ENCODE results near the gene CACNA2D3.
"Not testable (repeated sequence)": the region's sequence is repeated elsewhere in the genome, so short reads cannot be mapped to it uniquely, and the experiment has no call there.

Gene CACNA2D3

GRCh38 chr3:54099381-54099780 lies 23.0 kb upstream of the CACNA2D3 start:
- H3K4me3 ChIP-seq, result no peak overlapping the region
- H3K4me1 ChIP-seq, result no peaks in the 10 kb centered on the region
- H3K36me3 ChIP-seq, result no peaks in the 10 kb centered on the region
- intact Hi-C loops (cut with DNase I; ENCODE audit: low total_unique reads), result no loop called here
- H3K9me3 ChIP-seq, result no peaks in the 10 kb centered on the region
- DNase-seq, result no peak
- no peak for TF ChIP-seq CTCF (IDR thresholded peaks at IDR 0.05)
- H3K27me3 ChIP-seq, result no peaks in the 10 kb centered on the region
- no peak overlapping the region for H3K27ac ChIP-seq

GRCh38 chr3:54104084-54104483 lies 18.3 kb upstream of the CACNA2D3 start:
- Histone ChIP-seq H3K27ac (no peak overlapping the region), H3K27me3 (no peaks in the 10 kb centered on the region), H3K4me3 (no peak overlapping the region), H3K4me1 (no peaks in the 10 kb centered on the region), H3K9me3 (no peaks in the 10 kb centered on the region), H3K36me3 (no peaks in the 10 kb centered on the region)
- no peak for DNase-seq
- TF ChIP-seq CTCF (IDR thresholded peaks at IDR 0.05), result no peak
- intact Hi-C loops (cut with DNase I; ENCODE audit: low total_unique reads), result no loop called here

GRCh38 chr3:54116129-54116528 lies 6.2 kb upstream of the CACNA2D3 start:
- peaks cover 0 to 51% of the 10 kb centered on the region in 2 donors for H3K27me3 ChIP-seq
- peaks cover 0 to 10% (median 8%) of the 10 kb centered on the region in 4 donors for H3K4me1 ChIP-seq
- DNase-seq; H3K4me3 ChIP-seq; H3K27ac ChIP-seq; intact Hi-C loops (cut with DNase I; ENCODE audit: low total_unique reads); H3K36me3 ChIP-seq; H3K9me3 ChIP-seq: not testable (repeated sequence)

GRCh38 chr3:54120657-54121413 lies 1.5 kb upstream of the CACNA2D3 start:
- TF ChIP-seq CTCF (IDR thresholded peaks at IDR 0.05), result no peak
- Histone ChIP-seq H3K27me3 (peaks cover 0 to 59% of the 10 kb centered on the region in 2 donors), H3K4me3 (peak overlapping the region; percentile 61 to 84), H3K27ac (no peak overlapping the region), H3K4me1 (peaks cover 0 to 36% (median 27%) of the 10 kb centered on the region in 4 donors), H3K9me3 (no peaks in the 10 kb centered on the region), H3K36me3 (no peaks in the 10 kb centered on the region)
- intact Hi-C loops (cut with DNase I; ENCODE audit: low total_unique reads), result no loop called here
- DNase-seq, result no peak

- no peak for TF ChIP-seq CTCF (IDR thresholded peaks at IDR 0.05)
- intact Hi-C loops (cut with DNase I; ENCODE audit: low total_unique reads), result no loop called here
- no peaks in the 10 kb centered on the region for H3K9me3 ChIP-seq
- H3K27me3 ChIP-seq, result peaks cover 0 to 55% of the 10 kb centered on the region in 2 donors
- no peak overlapping the region for H3K27ac ChIP-seq
- H3K36me3 ChIP-seq, result no peaks in the 10 kb centered on the region
- H3K4me3 ChIP-seq, result peak overlapping the region; percentile 61 to 84
- peaks cover 0 to 36% (median 27%) of the 10 kb centered on the region in 4 donors for H3K4me1 ChIP-seq
- DNase-seq, result no peak
Measured at GRCh38 chr3:54121414-54122323, 683 bp upstream of the CACNA2D3 start.
